ENCODE measurements around the gene CMSS1. TPM values are rescaled to one million over a fixed set of nuclear protein-coding genes. Genes with fewer than 3 reads are reported as not detected.

CMSS1 gene
- total and polyA plus RNA-seq, 2 of the 13 experiments (the other 11 are each of a cell fraction or from before 2014, with no cell fraction given) = 6.4 to 48.7 TPM

DNA sequence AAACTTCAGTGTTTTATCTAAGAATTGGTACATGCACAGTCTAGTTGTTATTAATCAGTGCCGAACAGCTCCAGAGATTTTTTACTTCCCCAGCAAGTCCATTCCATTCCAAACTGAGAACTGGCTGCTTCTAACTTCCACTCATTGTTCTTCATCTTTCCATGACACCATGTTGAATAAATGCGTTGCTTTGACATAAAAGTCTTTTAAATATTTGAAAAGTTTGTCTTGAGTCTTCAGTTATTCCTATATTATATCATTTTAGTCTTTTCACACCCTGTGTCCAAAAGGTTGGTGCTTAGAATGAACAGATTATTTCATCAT is 65.4 kb downstream of the CMSS1 start (continued):
- TF ChIP-seq SRSF4 (IDR thresholded peaks at IDR 0.05; ENCODE audit: low read depth, low read length, poor library complexity, severe bottlenecking) (no peak), SMAD3 (CRISPR knock-in tag; IDR thresholded peaks at IDR 0.05) (no peak), ZFY (CRISPR knock-in tag; IDR thresholded peaks at IDR 0.05) (no peak), MTA1 (CRISPR knock-in tag; IDR thresholded peaks at IDR 0.05; ENCODE audit: borderline replicate concordance) (no peak), ZNF343 (CRISPR knock-in tag; IDR thresholded peaks at IDR 0.05) (no peak)
- TF ChIP-seq, protein P1, sequence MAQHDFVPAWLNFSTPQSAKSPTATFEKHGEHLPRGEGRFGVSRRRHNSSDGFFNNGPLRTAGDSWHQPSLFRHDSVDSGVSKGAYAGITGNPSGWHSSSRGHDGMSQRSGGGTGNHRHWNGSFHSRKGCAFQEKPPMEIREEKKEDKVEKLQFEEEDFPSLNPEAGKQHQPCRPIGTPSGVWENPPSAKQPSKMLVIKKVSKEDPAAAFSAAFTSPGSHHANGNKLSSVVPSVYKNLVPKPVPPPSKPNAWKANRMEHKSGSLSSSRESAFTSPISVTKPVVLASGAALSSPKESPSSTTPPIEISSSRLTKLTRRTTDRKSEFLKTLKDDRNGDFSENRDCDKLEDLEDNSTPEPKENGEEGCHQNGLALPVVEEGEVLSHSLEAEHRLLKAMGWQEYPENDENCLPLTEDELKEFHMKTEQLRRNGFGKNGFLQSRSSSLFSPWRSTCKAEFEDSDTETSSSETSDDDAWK (CRISPR knock-in tag; IDR thresholded peaks at IDR 0.05) = no peak

DNA sequence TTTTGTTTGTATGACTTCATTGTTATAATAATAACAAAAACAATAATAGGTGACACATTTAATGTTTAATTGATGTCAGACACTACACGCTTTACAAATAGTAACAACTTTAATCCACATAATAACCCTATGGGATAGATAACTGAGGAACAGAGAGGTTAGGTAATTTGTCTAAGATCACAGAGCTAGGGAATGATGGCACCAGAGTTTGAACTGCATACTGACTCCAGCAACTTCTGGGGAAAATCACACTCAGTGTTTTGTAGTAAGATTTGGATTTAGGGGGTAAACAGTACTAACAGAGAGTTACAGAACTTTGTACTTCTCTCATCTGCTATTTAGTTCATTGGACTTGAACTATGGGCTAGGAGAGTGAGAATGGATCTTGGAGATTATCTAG is 66.0 kb downstream of the CMSS1 start:
- peak overlapping the region; percentile 51 for H3K4me2 ChIP-seq (ENCODE audit: low read depth, low read length)
- 97% methylated on average over 1 of the region's 1 CpG for WGBS (ENCODE audit: low lambda C conversion rate)
- no TSS peak for BruUV-seq (replicated peaks)
- ChIA-PET POLR2A (interaction anchor here (1.0 to 1.8 kb wide), 3 partner anchors 8 to 37 kb away, joined by 4 to 7 read pairs (median 5); no protein-coding TSS in a partner anchor), CTCF (ENCODE audit: low intra/inter-chr PET ratio, low total read pairs) (no interaction called here)
- H3K4me1 ChIP-seq (ENCODE audit: insufficient read depth, low read length) = peaks cover 56% of the 10 kb centered on the region
- FAIRE-seq (no peak), DNase-seq (ENCODE audit: low spot score) (no peak), ATAC-seq (no peak)
- in situ Hi-C loops (cut with HindIII; ENCODE audit: extremely low pct_ligation_motif_present, low pct_unique_long_range_greater_than_20kb) (no loop called here), intact Hi-C loops (cut with micrococcal nuclease; ENCODE audit: unreplicated experiment) (no loop called here)
- no peak overlapping the region for H3K4me3 ChIP-seq (replicated peaks in 1 of 3; ENCODE audit: insufficient read depth in 1 of 3, low read depth in 2 of 3, low read length in 3 of 3)
- no peaks in the 10 kb centered on the region for H3K79me2 ChIP-seq (ENCODE audit: insufficient read depth, low read length)
- no peak overlapping the region for H2AFZ ChIP-seq (ENCODE audit: low read length)
- H3K36me3 ChIP-seq (replicated peaks in 1 of 2; ENCODE audit: control insufficient read depth in 1 of 2, insufficient read depth in 2 of 2, low read length in 2 of 2) = no peaks in the 10 kb centered on the region
- no peaks in the 10 kb centered on the region for H4K20me1 ChIP-seq (ENCODE audit: insufficient read depth, low read length)
- 0 out of 2 replicates have a peak overlapping the region, but pooled peaks have one; percentile 12 for H3K9ac ChIP-seq (ENCODE audit: insufficient read depth, low read depth, low read length)
- no peaks in the 10 kb centered on the region for H3K9me3 ChIP-seq (ENCODE audit: low read length)
- peak overlapping the region; percentile 48 for H3K27ac ChIP-seq (ENCODE audit: extremely low read length, insufficient read depth, low read length)
- H3K27me3 ChIP-seq (ENCODE audit: control insufficient read depth in 1 of 2, insufficient read depth in 2 of 2, low read length in 2 of 2) = no peaks in the 10 kb centered on the region
- TF ChIP-seq HNF4A (CRISPR knock-in tag; IDR thresholded peaks at IDR 0.05) (0 out of 2 replicates have a peak, but pooled peaks have one; percentile 26), GABPB1 (CRISPR knock-in tag; IDR thresholded peaks at IDR 0.05) (no peak), ZMYM3 (CRISPR knock-in tag; IDR thresholded peaks at IDR 0.05) (peak; percentile 78), ZKSCAN8 (CRISPR knock-in tag; IDR thresholded peaks at IDR 0.05; ENCODE audit: borderline replicate concordance) (no peak), MIXL1 (CRISPR knock-in tag; IDR thresholded peaks at IDR 0.05) (no peak), ZFAT (CRISPR knock-in tag; conservative IDR thresholded peaks at IDR 0.05) (no peak), ZNF768 (CRISPR knock-in tag; IDR thresholded peaks at IDR 0.05) (peak; percentile 76; the same call in 1 of the 2 replicates), TOE1 (CRISPR knock-in tag; IDR thresholded peaks at IDR 0.05) (no peak), DNMT1 (CRISPR knock-in tag; IDR thresholded peaks at IDR 0.05) (no peak)
- TF ChIP-seq, protein P2, sequence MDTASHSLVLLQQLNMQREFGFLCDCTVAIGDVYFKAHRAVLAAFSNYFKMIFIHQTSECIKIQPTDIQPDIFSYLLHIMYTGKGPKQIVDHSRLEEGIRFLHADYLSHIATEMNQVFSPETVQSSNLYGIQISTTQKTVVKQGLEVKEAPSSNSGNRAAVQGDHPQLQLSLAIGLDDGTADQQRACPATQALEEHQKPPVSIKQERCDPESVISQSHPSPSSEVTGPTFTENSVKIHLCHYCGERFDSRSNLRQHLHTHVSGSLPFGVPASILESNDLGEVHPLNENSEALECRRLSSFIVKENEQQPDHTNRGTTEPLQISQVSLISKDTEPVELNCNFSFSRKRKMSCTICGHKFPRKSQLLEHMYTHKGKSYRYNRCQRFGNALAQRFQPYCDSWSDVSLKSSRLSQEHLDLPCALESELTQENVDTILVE (CRISPR knock-in tag; IDR thresholded peaks at IDR 0.05) = no peak
- TF ChIP-seq, protein P3, sequence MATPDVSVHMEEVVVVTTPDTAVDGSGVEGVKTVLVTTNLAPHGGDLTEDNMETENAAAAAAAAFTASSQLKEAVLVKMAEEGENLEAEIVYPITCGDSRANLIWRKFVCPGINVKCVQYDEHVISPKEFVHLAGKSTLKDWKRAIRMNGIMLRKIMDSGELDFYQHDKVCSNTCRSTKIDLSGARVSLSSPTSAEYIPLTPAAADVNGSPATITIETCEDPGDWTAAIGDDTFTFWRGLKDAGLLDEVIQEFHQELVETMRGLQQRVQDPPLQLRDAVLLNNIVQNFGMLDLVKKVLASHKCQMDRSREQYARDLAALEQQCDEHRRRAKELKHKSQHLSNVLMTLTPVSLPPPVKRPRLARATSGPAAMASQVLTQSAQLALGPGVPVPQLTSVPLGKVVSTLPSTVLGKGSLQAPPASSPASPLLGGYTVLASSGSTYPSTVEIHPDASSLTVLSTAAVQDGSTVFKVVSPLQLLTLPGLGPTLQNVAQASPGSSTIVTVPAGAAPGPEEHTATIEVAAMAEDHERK (CRISPR knock-in tag; IDR thresholded peaks at IDR 0.05; ENCODE audit: low read depth) = no peak
- TF ChIP-seq, protein P4, sequence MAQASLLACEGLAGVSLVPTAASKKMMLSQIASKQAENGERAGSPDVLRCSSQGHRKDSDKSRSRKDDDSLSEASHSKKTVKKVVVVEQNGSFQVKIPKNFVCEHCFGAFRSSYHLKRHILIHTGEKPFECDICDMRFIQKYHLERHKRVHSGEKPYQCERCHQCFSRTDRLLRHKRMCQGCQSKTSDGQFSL (CRISPR knock-in tag; IDR thresholded peaks at IDR 0.05) = no peak

All from HepG2 (cell line).